Forelimb muscle (tissue), 1 donor: ENCODE data around the gene TMEM69. TPM values are rescaled to one million over a fixed set of nuclear protein-coding genes. Genes with fewer than 3 reads are reported as not detected.
"Not testable (repeated sequence)": the region's sequence is repeated elsewhere in the genome, so short reads cannot be mapped to it uniquely, and the experiment has no call there.

Experiments
- DNase-seq: peaks from one replicate; pipeline ENCODE4 v3.0.0-alpha.2; 2013; ENCODE audit warnings: low read depth
- polyA plus RNA-seq: library from polyadenylated mRNA; unstranded; fragments of 120-200 nt; gene quantifications from one replicate; pipeline ENCODE4 v1.2.1, GENCODE V29; 2013; ENCODE audit not compliant: insufficient read length

The TMEM69 gene
- polyA plus RNA-seq, 1 donor, result 28.2 TPM

DNA sequence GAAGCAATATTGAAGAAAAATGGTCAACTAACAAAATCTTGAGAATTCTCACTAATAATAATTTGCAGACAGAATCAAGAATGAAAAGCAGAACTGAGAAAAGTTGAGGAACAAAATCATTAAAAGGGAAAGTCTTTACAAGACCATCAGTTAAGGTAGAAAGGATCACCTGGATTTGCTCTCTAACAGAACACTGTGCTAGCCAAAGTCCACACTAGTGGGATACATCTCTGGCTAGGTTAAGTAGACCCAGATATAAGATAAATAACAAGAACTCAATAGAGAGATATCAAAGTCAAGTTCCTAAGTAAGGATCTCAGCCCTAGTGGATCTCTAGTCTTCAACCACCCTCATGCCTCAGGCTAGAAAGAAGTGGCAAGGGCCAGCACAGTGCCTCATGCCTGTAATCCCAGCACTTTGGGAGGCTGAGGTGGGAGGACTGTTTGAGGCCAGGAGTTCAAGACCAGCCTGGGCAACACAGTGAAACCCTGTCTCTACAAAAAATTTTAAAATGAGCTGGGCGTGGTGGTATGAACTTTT is 42.9 kb downstream of the TMEM69 start:
- DNase-seq, result no peak

DNA sequence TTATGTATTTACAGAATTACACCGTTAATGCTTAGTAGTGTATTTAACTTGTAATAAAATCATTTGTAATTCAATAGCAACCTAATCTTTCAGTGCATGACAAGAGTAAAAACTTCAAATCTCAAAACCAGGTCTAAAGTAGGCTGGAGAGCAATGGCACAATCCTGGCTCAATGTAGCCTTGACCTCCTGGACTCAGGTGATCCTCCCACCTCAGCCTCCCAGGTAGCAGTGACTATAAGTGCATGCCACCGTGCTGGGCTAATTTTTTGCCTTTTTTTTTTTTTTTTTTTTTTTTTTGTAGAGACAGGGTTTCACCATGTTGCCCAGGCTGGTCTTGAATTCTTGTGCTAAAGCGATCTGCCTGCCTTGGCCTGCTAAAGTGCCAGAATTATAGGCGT is 51.2 kb downstream of the TMEM69 start:
- DNase-seq, result no peak

DNA sequence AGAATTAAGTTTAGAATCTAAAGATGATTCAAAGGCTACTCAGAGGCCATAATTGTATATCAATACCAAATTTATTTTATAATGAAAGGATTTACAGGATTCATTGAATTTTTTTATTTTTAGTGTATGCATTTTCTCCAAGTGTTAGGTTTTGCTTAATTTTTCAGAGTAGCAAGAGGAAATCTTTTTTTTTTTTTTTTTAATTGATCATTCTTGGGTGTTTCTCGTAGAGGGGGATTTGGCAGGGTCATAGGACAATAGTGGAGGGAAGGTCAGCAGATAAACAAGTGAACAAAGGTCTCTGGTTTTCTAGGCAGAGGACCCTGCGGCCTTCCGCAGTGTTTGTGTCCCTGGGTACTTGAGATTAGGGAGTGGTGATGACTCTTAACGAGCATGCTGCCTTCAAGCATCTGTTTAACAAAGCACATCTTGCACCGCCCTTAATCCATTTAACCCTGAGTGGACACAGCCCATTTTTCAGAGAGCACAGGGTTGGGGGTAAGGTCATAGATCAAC is 51.7 kb downstream of the TMEM69 start:
- DNase-seq, result not testable (repeated sequence)

Other genes with a start within 250 kb of the TMEM69 start
- 1.9 TPM for gene TESK2, start 197.0 kb upstream of the TMEM69 start, polyA plus RNA-seq
- gene CCDC163, start 188.1 kb upstream of the TMEM69 start, polyA plus RNA-seq, result 2.1 TPM
- gene MMACHC, start 187.9 kb upstream of the TMEM69 start, polyA plus RNA-seq, result 7.5 TPM
- 142 TPM for gene PRDX1, start 166.3 kb upstream of the TMEM69 start, polyA plus RNA-seq
- 73.4 TPM for gene AKR1A1, start 137.4 kb upstream of the TMEM69 start, polyA plus RNA-seq
- 141 TPM for gene NASP, start 104.1 kb upstream of the TMEM69 start, polyA plus RNA-seq
- gene CCDC17, start 64.1 kb upstream of the TMEM69 start, polyA plus RNA-seq, result 1.4 TPM
- gene GPBP1L1, start 1.6 kb upstream of the TMEM69 start, polyA plus RNA-seq, result 62.6 TPM
- gene IPP, start 62.5 kb downstream of the TMEM69 start, polyA plus RNA-seq, result 18.0 TPM
- 82.9 TPM for gene MAST2, start 115.4 kb downstream of the TMEM69 start, polyA plus RNA-seq